GM19193 (cell line): ENCODE data around the gene EVA1A.

Experiments
- POLR2A ChIP-seq: IDR thresholded peaks from 4 replicates; pipeline ENCODE4 v1.6.1; 2011; ENCODE audit not compliant: insufficient read depth, insufficient read length; ENCODE audit errors: extremely low read depth

Gene EVA1A

DNA sequence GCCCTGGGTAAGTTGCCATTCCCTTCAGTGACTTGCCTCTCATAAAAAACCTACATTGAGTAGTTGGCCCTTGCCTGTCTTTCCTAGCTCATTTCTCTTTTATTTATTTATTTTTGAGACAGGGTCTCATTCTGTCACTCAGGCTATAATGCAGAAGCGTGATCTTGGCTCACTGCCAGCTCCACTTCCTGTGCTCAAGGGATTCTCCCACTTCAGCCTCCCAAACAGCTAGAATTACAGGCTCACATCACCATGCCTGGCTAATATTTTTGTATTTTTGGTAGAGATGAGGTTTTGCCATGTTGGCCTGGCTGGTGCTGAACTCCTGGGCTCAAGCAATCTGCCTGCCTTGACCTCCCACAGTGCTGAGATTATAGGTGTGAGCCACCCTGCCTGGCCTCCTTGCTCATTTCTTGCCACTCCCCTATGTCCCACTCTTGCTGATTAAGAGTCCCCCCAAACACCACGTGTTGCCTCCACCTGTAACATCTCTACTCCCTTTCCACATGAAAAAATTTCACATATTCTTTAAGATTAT lies 12.6 kb downstream of the EVA1A start:
- TF ChIP-seq POLR2A: no peak

DNA sequence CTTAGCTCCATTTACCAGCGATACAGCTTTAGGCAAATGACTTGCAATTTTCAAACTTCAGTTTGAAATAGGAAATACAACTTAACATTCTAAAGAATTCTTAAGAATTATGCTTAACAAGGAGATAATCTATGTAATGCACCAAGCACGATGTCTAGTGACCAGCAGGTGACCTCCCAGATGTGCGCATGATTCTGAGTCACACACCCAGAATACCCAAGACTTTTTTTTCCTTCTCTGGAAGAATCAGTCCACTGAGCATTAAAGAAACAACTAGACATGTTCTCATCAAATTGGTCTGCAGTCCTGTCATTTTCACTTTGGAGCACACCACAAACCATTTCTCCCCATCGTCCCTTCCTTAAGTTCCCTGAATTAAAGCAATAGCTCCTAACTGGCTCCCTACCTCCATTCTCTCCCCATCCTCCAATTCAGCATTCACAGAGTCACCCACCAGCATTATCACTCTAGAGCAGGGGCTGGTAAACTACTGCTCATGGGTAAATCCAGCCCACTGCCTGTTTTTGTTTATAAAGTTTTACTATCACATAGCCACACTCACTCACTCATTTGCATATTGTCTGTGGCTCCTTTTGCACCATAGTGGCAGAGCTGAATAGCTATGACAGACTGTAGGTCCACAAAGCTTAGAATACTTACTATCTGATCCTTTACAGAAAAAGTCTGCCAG lies 13.2 kb downstream of the EVA1A start:
- no peak for TF ChIP-seq POLR2A

DNA sequence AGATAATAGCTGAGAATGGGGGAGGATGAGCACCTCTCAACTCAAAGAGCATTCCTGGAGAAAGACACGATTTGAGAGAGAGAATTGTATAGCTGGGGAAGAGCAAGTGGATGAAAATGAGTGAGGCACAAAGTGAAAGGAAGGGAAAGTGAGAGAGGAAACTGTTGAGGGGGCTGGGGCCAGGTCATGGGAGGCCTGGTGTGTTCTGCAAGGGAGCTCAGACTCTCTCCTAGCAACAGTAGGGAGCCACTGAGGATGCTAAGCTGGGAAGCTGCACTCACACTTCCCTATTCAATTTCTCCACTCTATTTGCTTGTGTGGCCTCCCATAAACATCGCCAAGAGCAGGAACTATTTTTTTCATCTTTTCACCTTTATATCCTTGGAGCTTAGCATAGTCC lies 14.8 kb downstream of the EVA1A start:
- no peak for TF ChIP-seq POLR2A

DNA sequence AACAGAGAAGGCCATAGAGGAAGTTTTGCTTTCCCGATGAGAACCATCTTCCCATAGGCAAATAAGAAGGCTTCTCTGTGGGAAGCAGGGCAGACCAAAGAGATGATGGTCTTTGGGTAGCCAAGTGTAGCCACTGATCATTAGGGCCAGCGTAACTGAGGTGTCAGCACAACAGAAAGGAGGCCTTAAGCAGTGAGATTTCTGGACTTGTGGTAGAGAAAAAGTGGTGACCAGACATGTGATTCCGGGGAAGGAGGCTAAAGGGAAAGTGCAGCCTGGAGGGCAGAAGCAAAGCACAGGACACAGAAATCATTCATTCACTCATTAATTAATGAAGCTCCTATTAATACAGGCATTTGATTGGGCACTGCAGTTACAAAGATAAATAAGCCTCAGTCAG lies 15.4 kb downstream of the EVA1A start:
- no peak for TF ChIP-seq POLR2A

DNA sequence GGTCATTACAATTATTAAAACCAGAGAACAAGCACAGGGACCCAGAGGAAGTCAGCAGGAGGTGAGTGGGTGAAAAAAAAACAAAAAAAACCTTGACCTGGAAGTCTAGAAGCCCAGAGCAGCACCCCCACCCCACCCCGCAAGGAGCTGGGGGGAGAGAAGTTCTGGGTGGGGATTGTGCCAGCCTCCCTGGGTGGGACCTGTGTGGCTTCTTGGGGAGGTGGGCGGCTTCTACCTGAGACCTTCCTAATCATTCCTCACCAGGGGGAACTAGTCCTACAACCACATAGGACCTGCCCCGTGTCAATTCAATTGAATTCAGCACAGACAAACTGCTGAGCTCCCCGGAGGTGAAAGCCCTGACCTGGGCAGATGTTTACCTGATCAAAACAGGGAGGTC lies 17.3 kb downstream of the EVA1A start:
- no peak for TF ChIP-seq POLR2A

DNA sequence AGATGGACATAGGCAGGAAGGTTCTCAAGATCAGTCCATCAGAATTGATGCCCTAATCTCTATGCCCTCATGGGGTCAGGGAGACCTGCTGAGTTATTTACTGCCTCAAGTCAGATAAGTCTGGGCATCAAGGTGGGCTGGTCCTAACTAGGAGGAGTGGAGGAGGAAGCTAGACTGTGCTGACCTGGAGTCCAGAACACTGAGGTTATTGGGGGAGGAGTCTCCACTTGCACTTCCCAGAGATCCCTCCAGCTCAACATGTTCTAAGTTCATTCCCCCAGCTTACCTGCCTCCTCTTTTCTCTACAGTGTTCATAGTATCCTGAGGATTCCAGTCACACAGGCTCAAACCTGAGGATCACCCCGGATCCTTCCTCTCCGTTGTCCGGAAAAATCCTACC lies 19.3 kb downstream of the EVA1A start:
- no peak for TF ChIP-seq POLR2A

DNA sequence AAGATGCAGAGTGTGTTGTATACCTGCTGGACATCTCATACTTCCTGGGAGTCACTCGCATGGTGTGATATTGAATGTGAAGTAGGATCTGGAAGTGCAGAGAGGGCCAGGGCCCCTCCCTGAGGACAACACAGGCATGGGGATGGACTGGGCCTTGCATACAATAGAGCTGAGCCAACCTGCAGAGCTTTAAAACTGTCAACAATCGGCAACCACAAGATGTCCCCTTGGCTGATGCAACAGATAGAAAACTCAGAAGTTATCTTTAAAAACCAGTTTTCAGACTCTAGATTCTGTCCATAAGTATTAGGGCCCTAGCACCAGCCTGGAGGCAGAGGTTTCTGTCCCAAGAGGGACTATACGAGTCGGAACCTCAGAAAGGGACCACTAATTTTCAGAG lies 19.7 kb downstream of the EVA1A start:
- TF ChIP-seq POLR2A: no peak

DNA sequence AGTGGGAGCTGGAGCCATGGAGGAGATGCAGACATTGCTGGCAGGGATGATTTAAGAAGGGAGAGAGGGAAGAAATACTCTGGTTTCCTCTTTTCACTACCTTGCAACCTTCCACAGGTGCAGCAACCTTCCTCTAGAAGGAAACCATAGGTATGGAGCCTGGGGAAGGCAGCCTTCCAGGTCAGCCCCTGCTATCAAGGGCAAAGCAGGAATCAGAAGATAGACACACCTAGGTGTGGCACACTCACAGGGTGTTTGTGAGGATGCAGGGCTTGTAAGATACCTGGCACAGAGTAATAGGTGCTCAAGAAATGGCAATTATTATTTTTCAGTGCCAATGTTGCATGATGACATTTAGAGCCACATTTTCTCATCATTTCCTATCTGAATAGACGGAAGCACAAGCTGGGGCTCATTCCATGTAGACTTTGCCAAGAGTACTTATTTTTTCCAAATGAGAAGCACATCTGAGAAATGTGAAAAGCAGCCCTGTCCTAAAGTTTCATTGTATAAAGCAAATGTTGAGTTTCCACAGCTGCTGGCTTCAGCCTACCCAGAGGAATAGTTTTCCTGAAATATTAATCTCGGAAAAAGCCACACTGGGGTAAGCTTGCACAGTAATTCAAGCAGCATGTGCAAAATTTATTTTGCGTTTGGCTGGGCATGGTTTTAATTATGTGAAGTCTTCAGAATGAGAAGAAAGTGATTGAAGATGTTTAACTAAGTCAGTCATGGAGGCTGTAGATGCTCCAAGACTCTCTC lies 20.6 kb downstream of the EVA1A start:
- no peak for TF ChIP-seq POLR2A

DNA sequence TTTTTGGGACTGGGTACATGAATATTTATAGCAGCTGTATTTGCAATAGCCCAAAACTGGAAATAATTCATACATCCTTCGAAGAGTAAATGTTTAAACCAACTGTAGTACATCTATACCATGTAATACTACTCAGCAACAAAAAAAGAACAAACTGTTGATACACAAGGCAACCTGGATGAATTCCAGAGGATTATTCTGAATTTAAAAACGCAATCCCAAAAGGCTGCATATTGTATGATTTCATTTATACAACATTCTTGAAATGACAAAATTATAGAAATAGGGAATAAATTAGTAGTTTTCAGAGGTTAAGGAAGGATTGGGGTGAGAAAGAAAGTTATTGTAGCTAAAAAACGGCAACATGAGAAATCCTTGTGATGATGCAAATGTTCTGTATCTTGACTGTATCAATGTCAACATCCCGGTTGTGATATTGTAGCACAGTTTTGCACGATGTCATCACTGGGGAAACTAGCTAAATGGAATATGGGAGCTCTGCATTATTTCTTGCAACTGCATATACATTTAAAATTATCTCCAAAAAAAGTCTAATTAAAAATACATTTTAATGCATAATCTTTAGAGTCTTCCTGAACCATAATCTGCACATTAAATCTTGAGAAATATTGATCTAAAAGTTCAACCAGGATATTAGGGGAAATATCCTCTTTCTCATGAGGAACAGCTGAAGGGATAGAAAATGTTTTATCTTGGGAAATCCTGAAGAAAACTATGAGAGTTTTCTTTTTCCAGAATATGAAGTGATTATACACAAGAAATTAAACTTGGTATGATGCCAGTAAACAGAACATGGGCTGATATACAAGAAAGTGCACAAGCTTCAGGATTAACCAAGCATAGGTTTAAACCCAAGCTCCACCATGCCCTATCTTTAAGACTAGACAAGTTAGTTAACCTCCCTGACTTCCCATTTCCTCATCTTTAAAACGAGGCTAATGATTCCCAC lies 21.9 kb downstream of the EVA1A start:
- no peak for TF ChIP-seq POLR2A

DNA sequence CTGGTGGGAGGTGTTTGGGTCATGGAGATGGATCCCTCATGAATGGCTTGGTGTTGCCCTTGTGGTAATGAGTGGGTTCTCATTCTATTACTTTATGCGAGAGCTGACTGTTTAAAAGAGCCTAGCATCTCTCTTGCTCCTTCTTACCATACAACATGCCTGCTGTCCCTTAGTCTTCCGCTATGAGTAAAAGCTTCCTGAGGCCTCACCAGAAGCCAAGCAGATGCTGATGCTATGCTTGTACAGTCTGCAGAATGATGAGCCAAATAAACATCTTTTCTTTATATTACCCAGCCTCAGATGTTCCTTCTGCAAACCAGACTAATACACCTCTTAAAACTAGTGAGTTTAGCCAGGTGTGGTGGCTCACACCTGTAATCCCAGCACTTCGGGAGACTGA lies 23.1 kb downstream of the EVA1A start:
- TF ChIP-seq POLR2A: no peak

DNA sequence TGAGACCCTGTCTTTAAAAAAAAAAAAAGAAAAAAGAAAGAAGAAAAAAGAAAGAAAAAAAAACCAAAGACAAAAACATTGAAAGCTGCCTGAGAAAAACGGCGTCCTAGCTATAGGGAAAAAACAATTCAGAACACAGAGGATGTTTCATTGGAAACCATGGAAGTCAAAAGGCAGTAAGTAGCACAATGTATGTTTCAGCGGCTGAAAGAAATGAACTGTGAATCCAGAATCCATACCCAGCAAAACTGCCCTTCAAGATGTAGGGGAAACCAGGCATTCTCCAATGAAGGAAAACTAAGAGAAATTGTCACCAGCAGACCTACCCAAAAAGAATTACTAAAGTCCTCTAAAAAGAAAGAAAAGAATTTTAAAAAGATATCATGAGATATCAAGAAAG lies 27.6 kb downstream of the EVA1A start:
- no peak for TF ChIP-seq POLR2A

DNA sequence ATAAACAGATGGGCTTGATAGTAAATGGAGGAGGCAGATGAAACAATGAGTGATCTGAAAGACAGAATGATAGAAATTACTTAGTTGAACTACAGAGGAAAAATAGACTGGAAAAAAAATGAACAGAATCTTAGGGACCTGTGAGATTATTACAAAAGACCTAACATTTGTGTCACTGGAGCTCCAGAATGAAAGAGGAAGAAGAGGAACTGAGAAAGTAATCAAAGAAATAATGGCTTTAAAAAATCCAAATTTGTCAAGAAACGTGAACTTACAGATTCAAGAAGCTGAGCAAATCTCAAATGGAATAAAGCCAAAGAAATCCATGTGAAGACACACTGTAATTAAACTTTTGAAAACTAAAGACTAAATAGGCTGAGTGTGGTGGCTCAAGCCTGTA lies 28.3 kb downstream of the EVA1A start:
- TF ChIP-seq POLR2A: no peak

DNA sequence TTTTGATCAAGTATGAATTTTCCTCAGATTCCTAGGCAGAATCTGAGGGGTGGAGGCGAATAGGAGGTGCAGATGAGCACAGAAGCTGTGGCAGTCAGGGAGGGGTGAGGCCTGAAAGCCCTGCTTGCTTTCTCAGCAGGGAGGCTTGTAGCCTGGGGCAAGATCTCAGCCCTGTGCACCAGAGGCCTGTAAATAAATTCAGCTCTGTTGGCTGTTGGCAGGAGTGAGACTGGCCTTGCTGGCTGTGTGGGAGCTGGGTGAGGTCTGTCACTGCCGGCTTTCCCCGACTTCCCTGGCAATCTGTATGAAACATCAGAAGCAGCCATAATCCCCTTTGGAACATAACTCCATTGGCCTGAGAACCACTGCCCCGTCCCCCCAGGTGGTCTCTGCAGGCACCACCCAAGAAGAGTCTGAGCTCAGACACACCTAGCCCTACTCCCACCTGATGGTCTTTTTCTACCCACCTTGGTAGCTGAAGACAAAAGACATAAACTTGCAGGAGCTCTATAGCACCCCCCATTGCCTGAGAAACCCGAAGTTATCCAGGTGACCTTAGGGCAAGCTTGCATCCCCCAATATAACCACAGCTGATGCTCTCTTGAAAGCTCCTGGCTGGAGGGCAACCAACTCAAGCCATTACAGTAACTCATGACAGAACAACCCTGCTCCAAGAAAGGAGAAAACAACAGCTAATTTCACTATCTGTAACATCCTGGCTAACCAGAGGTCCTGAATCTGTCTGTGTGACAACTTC lies 32.3 kb downstream of the EVA1A start:
- no peak for TF ChIP-seq POLR2A

DNA sequence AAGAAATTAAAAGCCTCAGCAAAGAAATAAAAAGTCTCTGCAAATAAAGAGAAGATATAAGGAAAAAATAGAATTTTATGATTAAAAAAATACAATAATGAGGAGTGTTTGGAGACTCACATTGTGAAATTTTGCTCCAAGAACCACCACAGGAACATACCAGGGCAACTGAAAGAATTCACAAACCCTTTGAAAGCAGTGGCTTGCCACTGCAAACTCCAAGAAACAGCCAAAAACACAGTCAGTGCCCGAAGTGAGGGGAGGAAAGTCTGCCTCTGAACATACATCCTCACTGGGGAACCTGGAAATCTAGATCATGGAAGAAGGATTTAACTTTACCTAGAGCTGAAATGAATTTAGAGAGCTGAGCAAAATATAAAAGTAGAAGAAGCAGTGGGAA lies 33.1 kb downstream of the EVA1A start:
- no peak for TF ChIP-seq POLR2A
